Activated CD4-positive, alpha-beta memory T cell treated with anti-CD3 and anti-CD28 coated beads for 36 hours (primary cell): Measurements from ENCODE around the gene YPEL1. TPM values are rescaled to one million over a fixed set of nuclear protein-coding genes. Genes with fewer than 3 reads are reported as not detected.

ENCODE experiments used
- CTCF ChIA-PET: fragments of 350-600 bp; sonication (Branson Sonifier 250); formaldehyde crosslinking; loops from one replicate; lab custom pipeline; 2021; ENCODE audit warnings: antibody characterized with exemption, inconsistent platforms; lab: Charles Lee
- POLR2A ChIA-PET: fragments of 350-600 bp; sonication (Branson Sonifier 250); formaldehyde crosslinking; loops from one replicate; lab custom pipeline; 2021; ENCODE audit warnings: antibody characterized with exemption; lab: Charles Lee
- DNase-seq: peaks from one replicate; pipeline ENCODE4 v3.0.0-alpha.2; 2020
- H3K27ac Mint-ChIP-seq: one replicate; pipeline ENCODE4 v1.8.0; 2021; ENCODE audit warnings: mixed read lengths
- H3K27me3 Mint-ChIP-seq: one replicate; pipeline ENCODE4 v1.8.0; 2021; ENCODE audit warnings: mixed read lengths
- H3K36me3 Mint-ChIP-seq: one replicate; pipeline ENCODE4 v1.8.0; 2021; ENCODE audit warnings: mixed read lengths
- H3K4me1 Mint-ChIP-seq: one replicate; pipeline ENCODE4 v1.8.0; 2021; ENCODE audit warnings: low read depth, mixed read lengths
- H3K4me3 Mint-ChIP-seq: one replicate; pipeline ENCODE4 v1.8.0; 2021; ENCODE audit warnings: mild to moderate bottlenecking, mixed read lengths
- H3K9me3 Mint-ChIP-seq: one replicate; pipeline ENCODE4 v1.8.0; 2021; ENCODE audit warnings: mixed read lengths
- intact Hi-C: fragments of 100-400 bp; cut with micrococcal nuclease; formaldehyde crosslinking; loops from one replicate; pipeline ENCODE4 v1.15.1; 2023
- total RNA-seq, 2 experiments: library from RNA; stranded (reverse); gene quantifications; one replicate each; pipeline ENCODE4 v1.2.3, GENCODE V29; 2021

The YPEL1 gene, protein sequence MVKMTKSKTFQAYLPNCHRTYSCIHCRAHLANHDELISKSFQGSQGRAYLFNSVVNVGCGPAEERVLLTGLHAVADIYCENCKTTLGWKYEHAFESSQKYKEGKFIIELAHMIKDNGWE
- 1 to 10 TPM; 1.6 to 1.8 TPM for total RNA-seq

DNA sequence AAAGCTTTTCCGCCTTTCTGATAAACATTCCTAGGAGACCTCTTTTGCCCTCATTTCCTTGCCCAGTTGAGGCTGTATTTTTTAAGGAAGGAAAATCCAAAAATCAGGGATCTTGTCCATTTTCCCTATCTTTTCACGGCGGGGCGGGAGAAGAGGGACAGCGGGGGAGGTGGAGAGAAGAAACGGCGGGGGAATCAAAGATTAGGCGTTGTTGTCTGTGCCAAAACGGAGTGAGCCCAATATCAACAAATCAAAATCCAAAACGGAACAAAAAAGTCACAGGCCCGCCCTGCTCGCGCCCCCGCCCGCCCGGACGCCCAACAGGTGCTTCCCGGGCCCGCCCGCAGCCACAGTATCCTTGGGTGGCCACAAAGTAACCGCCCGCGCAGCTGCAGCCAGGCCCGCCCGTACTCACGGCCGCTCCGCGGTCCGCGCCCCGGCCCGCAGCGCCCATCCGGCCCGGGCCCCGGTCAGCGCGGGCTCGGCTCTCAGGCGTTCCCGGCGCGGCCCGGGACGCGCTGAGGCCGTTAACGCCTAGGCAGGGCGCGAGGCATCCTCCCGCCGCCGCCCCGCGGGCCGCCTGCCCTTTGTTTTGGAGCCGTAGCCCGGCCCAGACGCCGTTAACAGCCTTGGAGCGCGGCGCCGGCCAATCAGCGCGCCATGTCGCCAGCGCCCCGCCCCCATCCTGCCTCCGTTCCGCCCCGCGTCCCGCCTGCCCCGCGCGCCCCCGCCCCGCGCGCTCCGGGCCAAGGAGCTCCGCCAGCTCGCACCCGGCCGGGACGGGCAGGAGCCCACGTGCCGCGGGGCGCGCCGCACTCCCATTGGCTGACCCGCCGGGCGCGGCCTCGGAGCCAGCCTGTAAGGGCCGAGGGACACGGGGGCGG is at the start of gene YPEL1:
Gene YPEL1 (minus strand): TSS at position 595 of the 884 bp plus-strand sequence. CDS start 25,050 bp downstream, outside the sequence.
- Mint-ChIP-seq H3K27ac (peak within 1 kb of the TSS; percentile 49), H3K36me3 (no peaks in the 10 kb centered on the region), H3K4me3 (peak within 1 kb of the TSS; percentile 80), H3K9me3 (no peaks in the 10 kb centered on the region), H3K27me3 (peaks cover 1% of the 10 kb centered on the region), H3K4me1 (peaks cover 13% of the 10 kb centered on the region)
- ChIA-PET CTCF (interaction anchor here (0.6 to 2.3 kb wide), 7 partner anchors 9 to 217 kb away, joined by 3 to 13 read pairs (median 3); partner anchors contain the start of genes PPM1F and YDJC), POLR2A (interaction anchor here (0.6 to 1.8 kb wide), 6 partner anchors 16 to 141 kb away, joined by 3 to 6 read pairs (median 3); partner anchors contain the start of genes MAPK1 and PPIL2)
- intact Hi-C loops: loop anchor here (1.0 to 5.0 kb wide), 4 partner anchors 31 to 83 kb away; no protein-coding TSS in a partner anchor
- peak; percentile 95 for DNase-seq

DNA sequence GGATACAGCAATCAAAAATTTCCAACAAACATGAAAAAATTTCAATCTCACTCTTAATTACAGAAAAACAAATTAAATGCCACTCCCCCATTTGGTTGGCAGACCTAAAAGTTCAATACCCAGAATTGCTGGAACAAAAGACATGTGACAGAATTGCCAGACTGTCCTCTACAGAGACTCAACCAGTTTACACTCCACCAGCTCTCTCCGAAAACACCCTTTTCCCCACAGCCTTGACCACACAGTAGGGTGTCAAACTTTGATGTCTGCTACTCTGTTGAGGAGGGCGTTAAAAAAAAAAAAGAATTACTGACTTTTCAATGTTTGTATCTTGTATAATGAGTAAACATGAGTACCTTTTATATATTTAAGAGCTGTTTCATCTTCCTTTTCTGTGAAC is 44.7 kb upstream of the YPEL1 start:
- H3K4me3 Mint-ChIP-seq: no peak overlapping the region
- intact Hi-C loops: no loop called here
- no peaks in the 10 kb centered on the region for H3K27me3 Mint-ChIP-seq
- H3K27ac Mint-ChIP-seq: no peak overlapping the region
- DNase-seq: no peak
- peaks cover 11% of the 10 kb centered on the region for H3K36me3 Mint-ChIP-seq
- ChIA-PET CTCF (no interaction called here), POLR2A (interaction anchor here (0.6 kb wide), 1 partner anchor 19 kb away, joined by 3 read pairs; no protein-coding TSS in a partner anchor)
- no peaks in the 10 kb centered on the region for H3K4me1 Mint-ChIP-seq
- H3K9me3 Mint-ChIP-seq: no peaks in the 10 kb centered on the region

DNA sequence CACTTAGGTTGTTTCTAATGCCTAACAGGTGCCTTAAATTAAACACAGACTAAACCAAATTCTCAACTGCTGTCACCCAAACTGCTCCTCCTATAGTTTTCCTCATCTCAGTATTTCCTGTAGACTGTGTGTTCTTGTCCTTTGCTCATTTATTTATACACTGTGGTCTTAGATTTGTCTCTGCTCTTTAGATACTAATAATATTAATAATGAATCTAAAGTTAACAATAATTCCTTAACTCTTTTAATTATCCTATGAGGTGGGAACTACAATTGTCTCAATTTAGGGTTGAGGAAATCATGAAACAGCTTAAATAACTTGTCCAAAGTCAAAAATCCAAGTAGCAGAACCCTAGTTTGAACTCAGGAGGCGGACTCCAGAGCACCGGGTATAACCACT is 43.9 kb upstream of the YPEL1 start:
- DNase-seq: no peak
- ChIA-PET CTCF (no interaction called here), POLR2A (no interaction called here)
- Mint-ChIP-seq H3K36me3 (peaks cover 11% of the 10 kb centered on the region), H3K27ac (no peak overlapping the region), H3K4me3 (no peak overlapping the region), H3K9me3 (no peaks in the 10 kb centered on the region), H3K4me1 (no peaks in the 10 kb centered on the region), H3K27me3 (no peaks in the 10 kb centered on the region)
- intact Hi-C loops: no loop called here

DNA sequence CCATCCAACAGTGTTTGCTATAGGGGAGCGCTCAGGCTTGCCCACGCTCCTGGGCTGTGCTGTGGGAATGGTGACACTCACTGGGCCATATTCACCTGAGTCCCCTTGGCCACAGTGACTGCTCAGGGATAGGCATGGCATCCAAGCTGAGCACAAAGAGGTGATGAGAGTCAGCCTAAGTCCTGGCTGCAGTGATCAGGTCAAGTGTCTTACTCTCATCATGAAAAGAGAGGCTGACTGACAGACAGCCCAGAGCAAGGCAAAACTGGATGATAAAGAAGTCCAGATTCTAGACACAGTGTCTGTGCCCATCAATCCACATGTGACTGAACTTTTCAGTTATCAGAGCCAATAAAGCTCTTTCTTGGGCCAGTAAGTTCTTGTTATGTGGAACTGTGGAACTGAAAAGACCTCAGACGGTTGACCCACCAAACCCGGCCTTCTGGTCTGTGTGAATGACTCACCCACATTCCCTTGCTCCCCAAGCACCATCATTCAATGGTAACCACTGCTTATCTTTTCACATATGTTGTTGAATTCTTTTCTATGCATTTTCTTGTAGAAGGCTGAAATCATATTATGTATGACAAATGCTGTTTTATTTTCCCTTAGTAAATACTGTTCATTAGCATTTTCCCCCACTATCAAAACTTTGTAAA is 43.2 kb upstream of the YPEL1 start:
- no peaks in the 10 kb centered on the region for H3K4me1 Mint-ChIP-seq
- no peak for DNase-seq
- POLR2A ChIA-PET: no interaction called here
- H3K4me3 Mint-ChIP-seq: no peak overlapping the region
- no peaks in the 10 kb centered on the region for H3K27me3 Mint-ChIP-seq
- H3K36me3 Mint-ChIP-seq: peaks cover 9% of the 10 kb centered on the region
- no peaks in the 10 kb centered on the region for H3K9me3 Mint-ChIP-seq
- H3K27ac Mint-ChIP-seq: no peak overlapping the region
- CTCF ChIA-PET: no interaction called here
- intact Hi-C loops: no loop called here

DNA sequence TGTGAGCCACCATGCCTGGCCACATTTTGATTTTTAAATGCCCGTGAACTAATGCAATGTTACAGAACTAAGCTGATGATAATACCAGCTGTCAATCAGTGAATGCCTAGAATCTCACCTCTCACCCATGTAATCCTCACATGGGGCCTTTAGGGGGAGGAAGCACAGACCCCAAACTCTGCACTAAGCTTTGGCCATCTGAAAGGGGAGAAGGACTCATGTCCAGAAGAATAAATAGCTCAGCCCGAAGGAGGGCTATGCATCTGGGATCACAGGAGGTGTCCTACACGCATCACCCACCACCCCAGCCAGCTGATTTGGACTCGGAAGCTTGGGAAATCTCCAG is 36.0 kb upstream of the YPEL1 start:
- Mint-ChIP-seq H3K36me3 (peaks cover 44% of the 10 kb centered on the region), H3K27ac (no peak overlapping the region), H3K9me3 (no peaks in the 10 kb centered on the region), H3K4me3 (no peak overlapping the region), H3K27me3 (no peaks in the 10 kb centered on the region), H3K4me1 (peaks cover 24% of the 10 kb centered on the region)
- intact Hi-C loops: no loop called here
- ChIA-PET CTCF (interaction anchor here (0.6 kb wide), 1 partner anchor 83 kb away, joined by 3 read pairs; no protein-coding TSS in a partner anchor), POLR2A (no interaction called here)
- DNase-seq: no peak

DNA sequence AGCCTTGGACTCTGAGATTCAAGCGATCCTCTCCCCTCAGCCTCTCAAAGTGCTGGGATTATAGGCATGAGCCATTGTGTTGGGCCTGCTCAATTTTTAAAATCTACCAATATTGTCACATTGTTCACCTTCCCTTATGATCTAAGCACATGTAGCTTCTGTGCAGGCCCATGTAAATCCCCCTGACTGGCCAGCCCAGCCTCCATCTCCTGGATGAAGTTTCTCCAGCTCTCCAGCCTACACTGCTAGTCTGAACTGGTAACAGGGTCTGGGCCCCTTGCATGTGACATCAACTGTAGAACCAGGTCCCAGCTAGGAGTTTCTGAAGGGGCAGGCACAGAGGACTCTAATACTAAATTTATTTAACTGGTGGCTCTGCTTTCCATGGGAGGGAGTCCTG is 32.8 kb upstream of the YPEL1 start:
- Mint-ChIP-seq H3K27ac (no peak overlapping the region), H3K4me1 (peaks cover 56% of the 10 kb centered on the region), H3K27me3 (peaks cover 5% of the 10 kb centered on the region), H3K36me3 (peaks cover 74% of the 10 kb centered on the region), H3K4me3 (no peak overlapping the region), H3K9me3 (no peaks in the 10 kb centered on the region)
- DNase-seq: no peak
- POLR2A ChIA-PET: no interaction called here
- CTCF ChIA-PET: interaction anchor here (1.1 kb wide), 1 partner anchor 169 kb away, joined by 3 read pairs; no protein-coding TSS in a partner anchor
- intact Hi-C loops: loop anchor here (5.0 kb wide), 1 partner anchor 169 kb away; no protein-coding TSS in a partner anchor

DNA sequence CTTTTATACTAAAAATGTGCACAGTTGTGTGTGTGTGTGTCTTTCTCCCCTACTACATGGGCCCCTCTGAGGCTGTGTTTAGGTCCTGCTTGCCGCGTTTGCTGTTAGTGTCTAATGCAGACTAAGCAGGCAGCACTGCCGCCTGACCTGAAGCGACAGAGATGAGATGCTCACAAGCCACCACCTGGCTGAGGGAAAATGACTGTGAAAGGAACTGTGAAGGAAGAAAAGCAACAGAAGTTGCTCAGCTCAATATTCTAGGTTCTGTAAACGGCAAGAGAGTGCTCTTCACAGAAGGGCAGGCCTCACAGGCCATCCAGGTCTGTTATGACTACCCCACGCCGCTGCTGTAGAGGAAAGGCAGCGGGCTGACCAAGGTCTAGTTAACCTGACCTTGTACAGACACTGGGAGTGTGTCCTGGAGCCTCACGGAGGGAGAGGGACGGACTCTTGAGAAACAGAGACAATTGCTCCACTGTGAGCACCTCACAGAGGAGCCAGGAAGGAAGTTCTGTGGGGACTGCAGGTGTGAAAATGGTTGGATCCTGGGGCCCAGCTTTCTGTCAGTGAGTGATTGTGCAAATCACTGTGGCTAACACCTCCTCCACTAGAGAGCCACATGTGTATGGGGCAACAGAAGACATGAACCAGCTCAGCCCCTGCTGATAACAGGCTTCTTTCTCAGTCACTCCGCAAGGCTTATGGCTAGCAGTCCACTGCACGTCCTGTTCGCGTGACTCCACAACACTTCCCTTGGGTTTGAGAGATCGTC is 31.3 kb upstream of the YPEL1 start:
- DNase-seq: peak; percentile 85
- Mint-ChIP-seq H3K9me3 (no peaks in the 10 kb centered on the region), H3K27me3 (peaks cover 5% of the 10 kb centered on the region), H3K36me3 (peaks cover 76% of the 10 kb centered on the region), H3K4me1 (peaks cover 68% of the 10 kb centered on the region), H3K4me3 (peak overlapping the region; percentile 5), H3K27ac (peak overlapping the region; percentile 66)
- intact Hi-C loops: loop anchor here (1.0 to 5.0 kb wide), 4 partner anchors 25 to 170 kb away; partner anchors contain the start of gene YPEL1
- POLR2A ChIA-PET: interaction anchor here (1.4 to 1.7 kb wide), 5 partner anchors 50 to 110 kb away, joined by 3 to 8 read pairs (median 5); partner anchors contain the start of gene MAPK1
- CTCF ChIA-PET: interaction anchor here (0.6 to 1.6 kb wide), 4 partner anchors 100 to 186 kb away, joined by 3 to 7 read pairs (median 4); partner anchors contain the start of genes MAPK1 and PPM1F

DNA sequence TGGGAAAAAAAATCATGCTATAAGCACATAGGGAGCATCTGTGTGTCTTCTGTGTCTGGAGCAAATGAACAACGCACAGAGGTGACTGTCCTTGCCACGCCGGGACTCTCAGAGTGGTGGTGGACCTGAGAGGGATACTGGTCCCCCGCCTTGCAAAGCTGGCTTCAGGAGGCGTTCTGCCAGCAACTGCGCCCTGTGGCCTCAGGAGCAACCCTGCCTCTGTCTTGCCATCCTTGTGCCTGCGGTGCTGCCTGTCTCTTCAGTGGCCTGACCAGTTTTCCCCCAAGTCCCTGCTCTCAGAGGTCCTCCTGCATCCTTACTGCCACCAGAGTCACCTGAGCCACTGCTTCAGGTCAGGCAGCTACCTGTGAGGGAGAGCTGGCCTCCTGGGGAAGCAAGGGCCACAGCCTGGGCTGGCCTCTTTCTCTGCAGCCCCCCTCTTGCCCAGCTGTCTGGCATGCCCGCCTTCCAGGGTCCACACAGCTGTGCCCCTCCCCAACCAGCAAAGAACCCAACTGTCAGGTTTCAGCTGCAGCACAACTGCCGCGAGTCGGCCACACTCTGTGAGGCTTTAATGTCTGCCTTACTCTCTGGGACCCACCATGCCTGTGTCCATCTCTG is 30.4 kb upstream of the YPEL1 start:
- no peak overlapping the region for H3K4me3 Mint-ChIP-seq
- ChIA-PET POLR2A (interaction anchor here (1.0 to 1.7 kb wide), 4 partner anchors 51 to 102 kb away, joined by 3 to 6 read pairs (median 4); partner anchors contain the start of gene MAPK1), CTCF (interaction anchor here (1.6 kb wide), 1 partner anchor 187 kb away, joined by 7 read pairs; the partner anchor contains the start of gene PPM1F)
- peaks cover 72% of the 10 kb centered on the region for H3K36me3 Mint-ChIP-seq
- H3K27me3 Mint-ChIP-seq: peaks cover 5% of the 10 kb centered on the region
- no peaks in the 10 kb centered on the region for H3K9me3 Mint-ChIP-seq
- no peak overlapping the region for H3K27ac Mint-ChIP-seq
- H3K4me1 Mint-ChIP-seq: peaks cover 75% of the 10 kb centered on the region
- DNase-seq: no peak
- intact Hi-C loops: loop anchor here (2.0 to 5.0 kb wide), 3 partner anchors 31 to 171 kb away; partner anchors contain the start of gene YPEL1

DNA sequence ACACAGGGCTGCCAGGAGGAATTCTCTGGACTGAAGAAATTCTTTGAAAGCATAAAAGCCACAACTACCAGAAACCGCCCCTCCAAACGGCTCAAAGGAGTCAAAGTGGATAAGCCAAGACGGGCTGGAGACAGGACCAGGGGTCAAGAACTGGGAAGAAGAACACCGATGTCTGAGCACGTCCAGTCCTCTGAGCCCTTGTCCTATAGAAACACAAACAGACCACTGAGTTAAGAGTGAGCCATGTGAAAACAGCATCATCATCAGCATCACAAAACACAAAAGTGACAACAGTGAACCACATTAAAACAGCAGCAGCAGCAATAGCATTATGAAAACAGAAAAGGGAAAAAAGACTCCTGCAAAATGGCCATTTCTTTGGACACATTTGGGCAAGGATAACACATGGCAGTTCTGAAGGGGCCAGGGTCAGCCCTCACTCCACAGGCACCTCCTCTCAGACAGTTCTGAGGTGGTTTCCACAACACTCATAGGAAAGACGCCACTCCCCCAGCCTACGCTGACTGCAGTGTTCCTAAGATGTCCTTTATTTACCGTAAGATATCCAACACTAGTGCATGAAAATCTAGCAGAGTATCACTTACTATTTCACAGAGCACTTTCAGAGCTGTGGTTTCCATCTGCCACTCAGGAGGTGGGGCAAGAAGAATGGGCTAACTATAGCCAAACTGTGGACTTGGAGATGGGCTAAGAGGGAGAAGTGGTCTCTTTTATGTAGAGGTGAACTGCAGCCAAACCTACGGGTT is 28.6 kb upstream of the YPEL1 start:
- H3K4me1 Mint-ChIP-seq: peaks cover 83% of the 10 kb centered on the region
- no peak overlapping the region for H3K4me3 Mint-ChIP-seq
- peaks cover 63% of the 10 kb centered on the region for H3K36me3 Mint-ChIP-seq
- DNase-seq: peak; percentile 68
- POLR2A ChIA-PET: interaction anchor here (0.6 to 1.9 kb wide), 8 partner anchors 28 to 247 kb away, joined by 3 to 20 read pairs (median 4); partner anchors contain the start of genes MAPK1 and YPEL1
- no peak overlapping the region for H3K27ac Mint-ChIP-seq
- intact Hi-C loops: no loop called here
- H3K27me3 Mint-ChIP-seq: peaks cover 5% of the 10 kb centered on the region
- CTCF ChIA-PET: interaction anchor here (1.2 to 2.3 kb wide), 4 partner anchors 103 to 174 kb away, joined by 3 to 11 read pairs (median 6); partner anchors contain the start of gene MAPK1
- no peaks in the 10 kb centered on the region for H3K9me3 Mint-ChIP-seq
